HG03135 (cell line): ENCODE measurements around the gene COL11A2.

Experiments used
- ATAC-seq: cut with Tn5 transposase; IDR thresholded peaks from one replicate; pipeline ENCODE4 v1.9.1; 2021; ENCODE audit warnings: mild to moderate bottlenecking, moderate library complexity; ENCODE audit not compliant: unreplicated experiment

Gene COL11A2

DNA sequence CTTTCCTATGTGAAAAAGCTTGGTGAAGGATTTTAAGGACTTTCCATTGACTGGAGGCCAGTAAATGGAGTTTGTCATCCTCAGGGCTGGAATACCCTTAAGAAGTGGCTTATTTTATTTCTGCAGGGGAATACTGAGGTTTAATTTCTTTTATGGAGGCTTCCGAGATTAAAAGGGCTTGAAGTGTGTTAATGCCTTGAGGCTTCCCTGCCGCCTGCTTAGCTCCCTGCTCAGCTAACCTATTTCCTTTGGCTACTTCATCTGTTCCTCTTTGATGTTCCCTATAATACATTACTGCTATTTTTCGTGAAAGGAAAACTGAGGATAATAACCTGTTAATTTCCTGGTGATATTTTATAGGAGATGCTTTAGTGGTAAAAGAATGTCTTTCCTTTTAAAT is 72.3 kb downstream of the COL11A2 start:
- ATAC-seq, result no peak

DNA sequence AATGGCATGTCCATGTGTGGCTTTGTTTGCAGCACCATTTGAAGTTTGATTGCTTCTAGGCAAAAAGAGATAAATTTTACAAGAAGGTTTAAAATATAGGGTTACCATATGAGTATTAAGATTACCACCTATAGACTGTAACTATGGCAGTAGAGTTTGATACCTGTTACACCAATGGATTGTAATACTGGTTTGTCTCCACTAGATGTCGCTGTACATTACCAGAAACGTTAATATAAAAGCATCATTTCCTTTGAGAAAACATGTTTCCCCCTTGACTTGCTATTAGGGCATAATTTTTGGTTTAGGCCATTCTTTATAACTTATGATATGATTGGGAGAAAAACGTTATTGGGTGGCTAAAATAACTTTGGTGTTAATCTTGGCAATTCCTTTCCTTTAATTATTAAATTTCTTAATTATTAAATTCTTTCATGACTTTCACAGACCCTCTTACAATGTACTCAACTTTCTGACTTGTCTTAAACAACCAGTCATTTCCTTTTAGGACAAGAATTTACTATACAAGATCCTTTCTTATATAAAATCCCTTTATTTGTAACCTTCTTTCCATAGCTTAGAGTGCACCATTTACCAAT is 73.6 kb downstream of the COL11A2 start:
- no peak for ATAC-seq

DNA sequence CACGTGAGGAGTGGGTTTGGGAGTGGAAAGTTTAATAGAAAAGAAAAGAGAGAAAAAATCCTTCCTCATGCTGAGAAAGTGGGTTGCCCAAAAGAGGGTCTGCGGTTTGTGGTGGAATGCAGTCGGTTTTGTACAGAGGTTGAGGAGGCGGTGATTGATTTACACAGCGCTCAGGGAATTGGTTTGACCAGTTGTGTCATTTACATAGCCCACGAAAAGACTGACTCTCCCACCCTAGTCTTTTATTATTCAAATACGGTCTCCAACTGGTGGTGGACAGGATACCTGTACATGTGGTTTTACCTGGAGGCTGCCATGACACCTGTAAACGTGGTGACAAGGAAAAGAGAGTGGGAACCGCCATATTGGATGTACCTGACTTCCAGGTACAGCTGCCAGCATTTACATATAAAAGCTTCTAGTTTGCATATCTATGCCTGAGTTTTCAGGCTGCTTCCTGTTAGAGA is 74.4 kb downstream of the COL11A2 start:
- no peak for ATAC-seq

DNA sequence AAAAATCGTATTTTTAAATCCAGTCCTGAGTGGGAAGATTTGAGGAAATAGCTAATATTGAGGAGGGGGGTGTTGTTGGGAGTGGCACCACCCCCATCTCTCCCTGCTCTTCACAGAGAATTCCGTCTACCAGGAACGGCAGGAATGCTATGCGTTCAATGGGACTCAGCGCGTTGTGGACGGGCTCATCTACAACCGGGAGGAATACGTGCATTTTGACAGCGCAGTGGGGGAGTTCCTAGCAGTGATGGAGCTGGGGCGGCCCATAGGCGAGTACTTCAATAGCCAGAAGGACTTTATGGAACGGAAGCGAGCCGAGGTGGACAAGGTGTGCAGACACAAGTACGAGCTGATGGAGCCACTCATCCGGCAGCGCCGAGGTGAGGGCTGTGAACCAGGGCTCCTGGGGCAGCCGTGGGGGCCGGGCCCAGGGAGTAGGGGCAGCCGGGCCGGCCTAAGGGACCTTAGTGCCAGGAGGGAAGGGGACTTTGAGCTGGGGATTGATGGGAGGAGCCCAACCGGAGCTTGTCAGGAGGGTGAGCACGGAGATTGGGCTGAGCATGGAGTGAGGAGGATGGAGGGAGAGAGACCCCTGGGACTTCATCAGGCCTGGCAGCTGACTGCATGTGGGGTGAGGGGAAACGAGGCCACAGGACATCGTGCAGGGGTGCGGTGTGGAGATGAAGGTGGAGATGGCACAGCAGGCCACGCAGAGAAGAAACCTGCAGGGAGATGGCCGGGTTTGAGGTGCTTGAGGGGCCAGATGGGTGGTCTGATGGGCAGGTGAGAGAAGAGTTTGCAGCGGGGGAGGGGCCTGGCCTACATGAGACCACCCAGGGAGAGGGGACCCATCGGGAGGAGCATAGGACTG is 75.2 kb downstream of the COL11A2 start:
- ATAC-seq, result no peak

DNA sequence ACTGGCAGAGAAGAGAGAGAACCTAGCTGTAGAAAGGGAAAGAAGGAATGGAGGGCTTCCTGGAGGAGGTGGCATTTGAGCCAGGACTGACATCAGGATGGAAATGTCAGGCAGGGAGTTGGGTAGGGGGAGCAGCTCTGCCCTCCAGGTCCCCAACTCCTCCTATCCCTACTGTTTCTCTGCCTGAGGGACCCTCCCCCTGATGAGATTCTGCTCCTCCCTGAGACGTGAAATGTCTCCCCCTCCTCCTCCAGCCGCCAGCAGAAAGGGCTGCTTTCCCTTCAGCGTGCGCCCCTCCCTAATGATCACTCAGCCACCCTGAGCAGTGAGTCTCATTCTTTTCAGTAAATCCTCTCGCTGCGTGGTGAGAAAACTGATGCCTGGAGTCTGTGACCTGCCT is 75.8 kb downstream of the COL11A2 start:
- no peak for ATAC-seq

DNA sequence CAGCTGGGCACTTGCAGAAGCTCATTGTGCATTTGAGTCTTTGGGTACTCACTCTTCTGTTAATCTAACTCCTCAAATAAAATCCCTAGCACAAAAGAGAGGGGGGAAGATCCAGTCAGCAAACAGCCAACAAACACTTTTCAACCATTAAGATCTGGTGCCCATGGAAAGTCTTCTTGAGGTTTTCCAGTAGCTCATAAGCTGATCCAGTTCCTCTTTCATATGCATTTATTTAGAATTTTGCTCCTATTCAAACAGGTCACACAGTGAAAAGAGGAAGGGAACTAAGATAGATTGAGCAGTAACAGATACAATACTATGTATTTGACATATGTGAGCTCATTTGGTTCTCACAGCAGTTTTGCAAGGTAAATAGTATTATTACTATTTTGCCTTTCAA is 77.9 kb downstream of the COL11A2 start:
- ATAC-seq, result no peak

DNA sequence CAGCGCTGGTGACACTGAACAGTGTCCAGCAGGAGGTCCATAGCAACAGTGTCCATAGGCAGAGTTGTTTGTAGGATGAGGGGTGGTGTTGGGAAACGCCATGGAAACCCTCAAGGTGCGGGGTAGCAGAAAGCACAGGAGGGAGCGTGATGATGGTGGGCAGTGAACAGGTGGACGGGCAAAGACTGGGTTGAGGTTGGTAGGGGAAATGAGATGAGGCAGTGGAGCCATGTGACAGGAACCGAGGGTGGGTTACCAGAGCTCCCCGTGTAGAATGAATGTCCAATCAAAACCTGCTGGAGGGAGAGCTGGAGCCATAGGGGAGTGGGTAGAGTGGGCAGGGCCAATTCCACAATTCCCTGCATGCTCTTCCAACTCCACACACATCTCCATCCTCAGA is 78.5 kb downstream of the COL11A2 start:
- no peak for ATAC-seq
